CD4-positive, alpha-beta T cell treated with Interleukin-15 for 4 hours (primary cell): ENCODE results near the gene SH3BP1.
"Not testable (repeated sequence)": the region's sequence is repeated elsewhere in the genome, so short reads cannot be mapped to it uniquely, and the experiment has no call there.

Experiments
- DNase-seq: peaks from one replicate; pipeline ENCODE4 v3.0.0-alpha.2; 2020; ENCODE audit warnings: low spot score

SH3BP1 gene

GRCh38 chr22:37633625-37634416 is 5.6 kb upstream of the SH3BP1 start:
- peak; percentile 45 for DNase-seq

GRCh38 chr22:37634417-37634924 is 5.0 kb upstream of the SH3BP1 start:
- DNase-seq: no peak

GRCh38 chr22:37635157-37635556 is 4.3 kb upstream of the SH3BP1 start:
- DNase-seq: no peak

- no peak for DNase-seq
Measured at GRCh38 chr22:37636186-37636948, 3.1 kb upstream of the SH3BP1 start.

GRCh38 chr22:37636949-37637273 is 2.6 kb upstream of the SH3BP1 start:
- DNase-seq: no peak

- DNase-seq: peak; percentile 43
Measured at GRCh38 chr22:37638391-37639069, 939 bp upstream of the SH3BP1 start.

- DNase-seq: no peak
Measured at GRCh38 chr22:37639771-37640590, 512 bp downstream of the SH3BP1 start.

GRCh38 chr22:37640591-37641560 is 1.4 kb downstream of the SH3BP1 start:
- no peak for DNase-seq

GRCh38 chr22:37641561-37641949 is 2.1 kb downstream of the SH3BP1 start:
- DNase-seq: no peak

- peak; percentile 88 for DNase-seq
Measured at GRCh38 chr22:37643225-37643847, 3.9 kb downstream of the SH3BP1 start.

- no peak for DNase-seq
Measured at GRCh38 chr22:37647317-37647716, 7.8 kb downstream of the SH3BP1 start.

GRCh38 chr22:37647928-37648327 is 8.5 kb downstream of the SH3BP1 start:
- DNase-seq: no peak

GRCh38 chr22:37650463-37651136 is 11.1 kb downstream of the SH3BP1 start:
- no peak for DNase-seq

- DNase-seq: no peak
Measured at GRCh38 chr22:37654563-37655251, 15.2 kb downstream of the SH3BP1 start.

- no peak for DNase-seq
Measured at GRCh38 chr22:37655252-37655563, 15.7 kb downstream of the SH3BP1 start.

GRCh38 chr22:37656583-37656982 is 17.1 kb downstream of the SH3BP1 start:
- not testable (repeated sequence) for DNase-seq

GRCh38 chr22:37657590-37658132 is 18.2 kb downstream of the SH3BP1 start:
- DNase-seq: no peak

GRCh38 chr22:37658133-37659065 is 18.9 kb downstream of the SH3BP1 start, which contains the start of gene PDXP:
Gene PDXP (plus strand): TSS chr22:37658723. CDS start chr22:37658783, 60 bp downstream.
- DNase-seq: peak; percentile 98
